Stimulated activated CD4-positive, alpha-beta T cell treated with anti-CD3 and anti-CD28 coated beads, TNF-alpha, amount 100 ng/mL, for 48 hours (primary cell): ENCODE results near the gene MPL.

Experiments used
- DNase-seq, 3 donors: peaks; one replicate each; pipeline ENCODE4 v3.0.0-alpha.2; 2020; ENCODE audit warnings: low read depth in 3 of 3

The MPL gene

GRCh38 chr1:43325381-43325780, 12.2 kb upstream of the MPL start:
- no peak for DNase-seq

- no peak for DNase-seq
Observed at GRCh38 chr1:43327549-43328292, 9.9 kb upstream of the MPL start.

- DNase-seq: peak; percentile 55 to 66 (median 62)
Observed at GRCh38 chr1:43329995-43330751, 7.4 kb upstream of the MPL start.

GRCh38 chr1:43331688-43332087, 5.9 kb upstream of the MPL start:
- DNase-seq: no peak

GRCh38 chr1:43334453-43335205, 3.0 kb upstream of the MPL start:
- DNase-seq: no peak

- DNase-seq: no peak
Observed at GRCh38 chr1:43338001-43338400, 383 bp downstream of the MPL start.

- DNase-seq: no peak
Observed at GRCh38 chr1:43339584-43340232, 2.1 kb downstream of the MPL start.

GRCh38 chr1:43340559-43340958, 2.9 kb downstream of the MPL start:
- DNase-seq: no peak

- DNase-seq: no peak
Observed at GRCh38 chr1:43344267-43344850, 6.7 kb downstream of the MPL start.

- DNase-seq: no peak
Observed at GRCh38 chr1:43345120-43345519, 7.5 kb downstream of the MPL start.

GRCh38 chr1:43346636-43347035, 9.0 kb downstream of the MPL start:
- no peak for DNase-seq

- DNase-seq: no peak
Observed at GRCh38 chr1:43348343-43348808, 10.8 kb downstream of the MPL start.

GRCh38 chr1:43348809-43349593, 11.4 kb downstream of the MPL start:
- DNase-seq: peak in 1 of 3 donors; percentile 51

- no peak for DNase-seq
Observed at GRCh38 chr1:43349594-43350306, 12.1 kb downstream of the MPL start.

GRCh38 chr1:43350976-43351375, 13.4 kb downstream of the MPL start:
- DNase-seq: no peak

GRCh38 chr1:43351421-43352350, 14.1 kb downstream of the MPL start:
- DNase-seq: no peak

GRCh38 chr1:43352351-43352705, 14.7 kb downstream of the MPL start:
- DNase-seq: no peak

GRCh38 chr1:43352881-43353280, 15.3 kb downstream of the MPL start:
- no peak for DNase-seq

- no peak for DNase-seq
Observed at GRCh38 chr1:43354471-43354870, 16.9 kb downstream of the MPL start.
